Caco-2 (cell line): Measurements from ENCODE around the gene SLC4A4. TPM values are rescaled to one million over a fixed set of nuclear protein-coding genes. Genes with fewer than 3 reads are reported as not detected.

ENCODE experiments used
- BruUV-seq: library from RNA; stranded (reverse); fragments of 400-500 nt; replicated peaks from 2 replicates; lab custom pipeline; 2021; lab: Mats Ljungman, UMichigan
- CTCF ChIA-PET: fragments of 300-600 bp; sonication (Branson Sonifier 250); formaldehyde crosslinking; loops from one replicate; lab custom pipeline; 2022; ENCODE audit warnings: antibody characterized with exemption; lab: Charles Lee
- POLR2A ChIA-PET: fragments of 300-600 bp; sonication (Branson Sonifier 250); formaldehyde crosslinking; loops from one replicate; lab custom pipeline; 2022; ENCODE audit warnings: antibody characterized with exemption; lab: Charles Lee
- DNase-seq, 2 experiments: peaks; one replicate each; pipeline versions ENCODE4 v3.0.0 to v3.0.0-alpha.2; 2020 to 2022
- H3K27me3 ChIP-seq: replicated peaks from 2 replicates; pipeline ENCODE4 v1.6.0; 2011; ENCODE audit warnings: low read length; ENCODE audit not compliant: control insufficient read depth, insufficient read depth
- H3K36me3 ChIP-seq: 2 replicates; pipeline ENCODE4 v1.5.1; 2011; ENCODE audit warnings: low read length; ENCODE audit not compliant: control insufficient read depth, insufficient read depth
- H3K4me1 ChIP-seq: fragments of 250-450 bp; sonication (Bioruptor Pico); 2 replicates; pipeline ENCODE4 v1.5.1; 2020; ENCODE audit warnings: mild to moderate bottlenecking
- H3K4me3 ChIP-seq: 2 replicates; pipeline ENCODE4 v1.5.1; 2011; ENCODE audit warnings: low read depth, mild to moderate bottlenecking, control low read depth, low read length
- H3K9me3 ChIP-seq: fragments of 250-450 bp; sonication (Bioruptor Pico); 2 replicates; pipeline ENCODE4 v1.5.1; 2020; ENCODE audit warnings: mild to moderate bottlenecking, moderate library complexity
- H3K27ac Mint-ChIP-seq: one replicate; pipeline ENCODE4 v1.8.0; 2022; ENCODE audit warnings: mixed read lengths; ENCODE audit not compliant: unreplicated experiment
- H3K27me3 Mint-ChIP-seq: one replicate; pipeline ENCODE4 v1.8.0; 2022; ENCODE audit warnings: mixed read lengths; ENCODE audit not compliant: insufficient read depth, unreplicated experiment
- H3K36me3 Mint-ChIP-seq: one replicate; pipeline ENCODE4 v1.8.0; 2022; ENCODE audit warnings: mild to moderate bottlenecking, mixed read lengths; ENCODE audit not compliant: insufficient read depth, unreplicated experiment
- H3K4me1 Mint-ChIP-seq: one replicate; pipeline ENCODE4 v1.8.0; 2022; ENCODE audit warnings: low read depth, mixed read lengths; ENCODE audit not compliant: unreplicated experiment
- H3K4me3 Mint-ChIP-seq: one replicate; pipeline ENCODE4 v1.8.0; 2022; ENCODE audit warnings: mild to moderate bottlenecking, moderate library complexity, mixed read lengths; ENCODE audit not compliant: unreplicated experiment
- H3K9me3 Mint-ChIP-seq: one replicate; pipeline ENCODE4 v1.8.0; 2022; ENCODE audit warnings: mixed read lengths; ENCODE audit not compliant: unreplicated experiment
- intact Hi-C: fragments of 100-400 bp; cut with micrococcal nuclease; formaldehyde crosslinking; loops from one replicate; pipeline ENCODE4 v1.10.0; 2022; ENCODE audit not compliant: unreplicated experiment
- total RNA-seq: library from RNA; stranded (reverse); gene quantifications from 2 replicates; pipeline ENCODE4 v1.2.3, GENCODE V29; 2022
- TF ChIP-seq, protein P1 (sequence below), 2 experiments: fragments of 200-600 bp in 1 of 2; IDR thresholded peaks; 1 replicate in 1 of 2; 2 replicates in 1 of 2; pipeline versions ENCODE4 v1.5.1 to v1.8.0; 2011 to 2022; ENCODE audit warnings: antibody characterized with exemption in 1 of 2, control low read depth in 1 of 2, inconsistent platforms in 1 of 2, low read depth in 1 of 2, low read length in 1 of 2, mild to moderate bottlenecking in 1 of 2, moderate library complexity in 1 of 2; ENCODE audit not compliant: insufficient read depth in 1 of 2, severe bottlenecking in 1 of 2, unreplicated experiment in 1 of 2

Gene SLC4A4
- total RNA-seq, 1 experiment from 2014 or later, result 0.29 TPM

GRCh38 chr4:71442336-71442735, 103.5 kb downstream of the SLC4A4 start:
- no peak for DNase-seq
- no TSS peak for BruUV-seq
- POLR2A ChIA-PET, result no interaction called here
- H3K4me1 ChIP-seq, result no peaks in the 10 kb centered on the region
- Mint-ChIP-seq H3K4me3 (no peak overlapping the region), H3K9me3 (peaks cover 12% of the 10 kb centered on the region), H3K27me3 (no peaks in the 10 kb centered on the region), H3K27ac (no peak overlapping the region), H3K4me1 (no peaks in the 10 kb centered on the region), H3K36me3 (no peaks in the 10 kb centered on the region)
- no peak overlapping the region for H3K4me3 ChIP-seq
- CTCF ChIA-PET, result no interaction called here
- H3K9me3 ChIP-seq, result no peaks in the 10 kb centered on the region
- H3K36me3 ChIP-seq, result no peaks in the 10 kb centered on the region
- no peaks in the 10 kb centered on the region for H3K27me3 ChIP-seq
- TF ChIP-seq, protein P1, sequence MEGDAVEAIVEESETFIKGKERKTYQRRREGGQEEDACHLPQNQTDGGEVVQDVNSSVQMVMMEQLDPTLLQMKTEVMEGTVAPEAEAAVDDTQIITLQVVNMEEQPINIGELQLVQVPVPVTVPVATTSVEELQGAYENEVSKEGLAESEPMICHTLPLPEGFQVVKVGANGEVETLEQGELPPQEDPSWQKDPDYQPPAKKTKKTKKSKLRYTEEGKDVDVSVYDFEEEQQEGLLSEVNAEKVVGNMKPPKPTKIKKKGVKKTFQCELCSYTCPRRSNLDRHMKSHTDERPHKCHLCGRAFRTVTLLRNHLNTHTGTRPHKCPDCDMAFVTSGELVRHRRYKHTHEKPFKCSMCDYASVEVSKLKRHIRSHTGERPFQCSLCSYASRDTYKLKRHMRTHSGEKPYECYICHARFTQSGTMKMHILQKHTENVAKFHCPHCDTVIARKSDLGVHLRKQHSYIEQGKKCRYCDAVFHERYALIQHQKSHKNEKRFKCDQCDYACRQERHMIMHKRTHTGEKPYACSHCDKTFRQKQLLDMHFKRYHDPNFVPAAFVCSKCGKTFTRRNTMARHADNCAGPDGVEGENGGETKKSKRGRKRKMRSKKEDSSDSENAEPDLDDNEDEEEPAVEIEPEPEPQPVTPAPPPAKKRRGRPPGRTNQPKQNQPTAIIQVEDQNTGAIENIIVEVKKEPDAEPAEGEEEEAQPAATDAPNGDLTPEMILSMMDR (IDR thresholded peaks at IDR 0.05; ENCODE audit: insufficient read depth in 1 of 2, low read depth in 1 of 2, low read length in 1 of 2, severe bottlenecking in 1 of 2, unreplicated experiment in 1 of 2), result no peak
- intact Hi-C loops, result no loop called here

DNA sequence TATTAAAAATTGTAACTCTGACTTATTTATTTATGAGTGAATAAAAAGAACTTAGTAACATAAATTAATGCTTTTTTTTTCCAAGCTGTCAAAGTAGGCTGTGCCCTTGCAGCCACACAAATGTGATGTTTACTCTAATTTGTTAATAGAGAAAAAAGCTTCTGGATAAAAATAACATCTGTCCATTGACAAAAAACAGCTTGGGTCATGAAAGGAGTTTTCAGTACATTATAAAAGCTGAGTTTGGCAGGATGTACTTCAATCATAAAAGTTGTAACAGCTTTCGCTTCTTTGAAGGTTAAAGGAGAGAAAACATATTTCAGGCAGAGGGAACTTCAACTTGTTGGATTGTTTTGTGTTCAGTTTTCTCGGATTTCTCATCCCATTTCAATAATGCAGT, 105.6 kb downstream of the SLC4A4 start:
- no peaks in the 10 kb centered on the region for H3K27me3 Mint-ChIP-seq
- no TSS peak for BruUV-seq
- no peaks in the 10 kb centered on the region for H3K4me1 Mint-ChIP-seq
- no peaks in the 10 kb centered on the region for H3K36me3 Mint-ChIP-seq
- no peak overlapping the region for H3K27ac Mint-ChIP-seq
- H3K27me3 ChIP-seq, result no peaks in the 10 kb centered on the region
- H3K36me3 ChIP-seq, result no peaks in the 10 kb centered on the region
- POLR2A ChIA-PET, result no interaction called here
- no peaks in the 10 kb centered on the region for H3K9me3 ChIP-seq
- peaks cover 7% of the 10 kb centered on the region for H3K9me3 Mint-ChIP-seq
- no peaks in the 10 kb centered on the region for H3K4me1 ChIP-seq
- no peak for DNase-seq
- CTCF ChIA-PET, result interaction anchor here (0.6 kb wide), 1 partner anchor 155 kb away, joined by 3 read pairs; no protein-coding TSS in a partner anchor
- H3K4me3 ChIP-seq, result no peak overlapping the region
- TF ChIP-seq, protein P1 (IDR thresholded peaks at IDR 0.05; ENCODE audit: insufficient read depth in 1 of 2, low read depth in 1 of 2, low read length in 1 of 2, severe bottlenecking in 1 of 2, unreplicated experiment in 1 of 2), result no peak
- intact Hi-C loops, result no loop called here
- no peak overlapping the region for H3K4me3 Mint-ChIP-seq

DNA sequence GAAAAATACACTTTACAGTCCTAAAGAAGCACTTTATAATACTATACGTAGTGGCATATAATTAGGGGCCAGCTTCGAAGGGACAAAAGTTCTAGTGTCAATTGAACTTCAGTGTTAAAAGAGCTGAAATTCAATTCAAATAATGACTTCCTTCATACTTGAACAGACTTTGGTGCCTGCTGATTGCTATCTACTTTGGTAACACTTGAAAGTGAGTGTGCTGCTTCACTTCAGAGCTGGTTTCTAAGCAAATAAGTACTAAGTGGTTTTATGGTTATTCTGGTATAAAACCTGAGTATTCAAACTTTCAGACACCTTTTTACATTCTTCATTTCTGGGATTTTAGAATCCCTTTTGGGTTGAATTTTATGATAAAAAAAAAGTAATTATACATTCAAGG, 107.0 kb downstream of the SLC4A4 start:
- POLR2A ChIA-PET, result no interaction called here
- intact Hi-C loops, result no loop called here
- no peaks in the 10 kb centered on the region for H3K4me1 ChIP-seq
- H3K27me3 ChIP-seq, result no peaks in the 10 kb centered on the region
- Mint-ChIP-seq H3K36me3 (no peaks in the 10 kb centered on the region), H3K27me3 (no peaks in the 10 kb centered on the region), H3K9me3 (no peaks in the 10 kb centered on the region), H3K4me3 (no peak overlapping the region), H3K27ac (no peak overlapping the region), H3K4me1 (no peaks in the 10 kb centered on the region)
- TF ChIP-seq, protein P1 (IDR thresholded peaks at IDR 0.05; ENCODE audit: insufficient read depth in 1 of 2, low read depth in 1 of 2, low read length in 1 of 2, severe bottlenecking in 1 of 2, unreplicated experiment in 1 of 2), result no peak
- no peak for DNase-seq
- CTCF ChIA-PET, result no interaction called here
- no peak overlapping the region for H3K4me3 ChIP-seq
- no peaks in the 10 kb centered on the region for H3K36me3 ChIP-seq
- no TSS peak for BruUV-seq
- no peaks in the 10 kb centered on the region for H3K9me3 ChIP-seq
